ENCODE measurements around the gene CDKN3.
"Not testable (repeated sequence)": the region's sequence is repeated elsewhere in the genome, so short reads cannot be mapped to it uniquely, and the experiment has no call there.

The CDKN3 gene

DNA sequence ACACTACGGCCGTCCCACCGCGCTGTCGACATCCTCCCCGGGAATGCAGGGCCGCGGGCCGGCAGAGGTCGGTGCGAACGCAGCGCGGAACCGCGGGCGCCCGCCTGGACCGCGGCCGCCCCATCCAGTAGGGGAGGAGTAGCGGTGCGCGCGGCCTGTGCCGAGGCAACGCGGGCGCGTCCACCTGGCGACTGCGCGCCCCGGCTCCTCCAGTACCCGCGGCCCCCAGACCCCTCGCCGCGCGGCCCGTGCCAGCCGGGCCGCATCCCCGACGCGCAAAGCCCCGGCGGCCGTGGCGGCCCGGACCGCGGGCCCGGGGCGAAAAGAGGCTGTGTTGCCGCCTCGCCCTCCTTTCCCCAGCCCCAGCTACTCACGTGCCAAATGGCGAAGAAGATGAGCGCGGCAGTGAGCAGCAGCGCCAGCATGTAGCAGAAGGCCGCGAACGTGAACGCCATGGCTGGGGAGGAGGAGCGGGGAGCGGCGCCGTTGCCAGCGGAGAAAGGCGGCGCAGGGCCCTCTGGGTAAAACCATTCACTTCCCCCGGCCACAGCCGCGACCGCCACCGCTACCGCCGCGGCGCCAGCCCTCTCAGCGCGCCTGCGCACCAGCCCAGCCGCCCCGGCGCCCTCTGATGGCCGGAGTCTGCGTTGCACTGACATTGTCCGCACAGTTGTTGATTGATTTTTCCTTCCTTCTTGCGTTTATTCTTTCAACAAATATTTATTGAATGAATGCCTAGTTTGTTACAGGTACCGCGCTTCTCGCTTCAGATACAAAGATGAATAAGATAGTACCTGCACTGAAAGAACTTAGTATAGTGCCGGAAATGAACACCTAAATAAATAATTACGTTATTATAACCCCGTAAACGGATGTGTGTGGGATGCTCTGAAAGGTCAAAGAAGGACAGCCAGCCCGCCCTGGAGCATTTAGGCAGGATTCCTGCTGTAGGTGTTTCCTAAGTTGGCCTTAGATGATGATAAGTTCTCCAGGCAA, 44.4 kb downstream of the CDKN3 start, which contains the start of gene CNIH1:
Gene CNIH1 (minus strand): TSS at position 502 of the 996 bp plus-strand sequence. CDS start 47 bp downstream, at position 455.
- TF ChIP-seq, protein P1, sequence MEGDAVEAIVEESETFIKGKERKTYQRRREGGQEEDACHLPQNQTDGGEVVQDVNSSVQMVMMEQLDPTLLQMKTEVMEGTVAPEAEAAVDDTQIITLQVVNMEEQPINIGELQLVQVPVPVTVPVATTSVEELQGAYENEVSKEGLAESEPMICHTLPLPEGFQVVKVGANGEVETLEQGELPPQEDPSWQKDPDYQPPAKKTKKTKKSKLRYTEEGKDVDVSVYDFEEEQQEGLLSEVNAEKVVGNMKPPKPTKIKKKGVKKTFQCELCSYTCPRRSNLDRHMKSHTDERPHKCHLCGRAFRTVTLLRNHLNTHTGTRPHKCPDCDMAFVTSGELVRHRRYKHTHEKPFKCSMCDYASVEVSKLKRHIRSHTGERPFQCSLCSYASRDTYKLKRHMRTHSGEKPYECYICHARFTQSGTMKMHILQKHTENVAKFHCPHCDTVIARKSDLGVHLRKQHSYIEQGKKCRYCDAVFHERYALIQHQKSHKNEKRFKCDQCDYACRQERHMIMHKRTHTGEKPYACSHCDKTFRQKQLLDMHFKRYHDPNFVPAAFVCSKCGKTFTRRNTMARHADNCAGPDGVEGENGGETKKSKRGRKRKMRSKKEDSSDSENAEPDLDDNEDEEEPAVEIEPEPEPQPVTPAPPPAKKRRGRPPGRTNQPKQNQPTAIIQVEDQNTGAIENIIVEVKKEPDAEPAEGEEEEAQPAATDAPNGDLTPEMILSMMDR (IDR thresholded peaks at IDR 0.05): peak; percentile 93 to 96
- peak within 1 kb of the TSS; percentile 76 to 91 for H3K27ac ChIP-seq
- peak; percentile 90 to 95 for DNase-seq
- no peaks in the 10 kb centered on the region for H3K36me3 ChIP-seq
- intact Hi-C loops (cut with DNase I; ENCODE audit: low total_unique reads): loop anchor here (2.0 kb wide), 2 partner anchors 44 to 68 kb away; partner anchors contain the start of genes CDKN3 and CGRRF1
- no peaks in the 10 kb centered on the region for H3K9me3 ChIP-seq
- no peaks in the 10 kb centered on the region for H3K27me3 ChIP-seq
- H3K4me3 ChIP-seq: peak within 1 kb of the TSS; percentile 70 to 75
- H3K4me1 ChIP-seq: peaks cover 0 to 24% (median 14%) of the 10 kb centered on the region in 4 donors

DNA sequence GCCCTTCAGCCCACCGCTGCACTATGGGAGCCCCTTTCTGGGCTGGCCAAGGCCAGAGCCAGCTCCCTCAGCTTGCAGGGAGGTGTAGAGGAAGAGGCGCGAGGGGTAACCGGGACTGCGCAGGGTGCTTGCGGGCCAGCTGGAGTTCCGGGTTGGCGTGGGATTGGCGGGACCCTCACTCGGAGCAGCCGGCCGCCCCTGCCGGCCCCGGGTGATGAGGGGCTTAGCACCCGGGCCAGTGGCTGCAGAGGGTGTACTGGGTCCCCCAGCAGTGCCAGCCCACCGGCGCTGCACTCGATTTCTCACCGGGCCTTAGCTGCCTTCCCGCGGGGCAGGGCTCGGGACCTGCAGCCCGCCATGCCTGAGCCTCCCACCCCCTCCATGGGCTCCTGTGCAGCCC, 46.2 kb downstream of the CDKN3 start:
- DNase-seq; intact Hi-C loops (cut with DNase I; ENCODE audit: low total_unique reads): not testable (repeated sequence)

DNA sequence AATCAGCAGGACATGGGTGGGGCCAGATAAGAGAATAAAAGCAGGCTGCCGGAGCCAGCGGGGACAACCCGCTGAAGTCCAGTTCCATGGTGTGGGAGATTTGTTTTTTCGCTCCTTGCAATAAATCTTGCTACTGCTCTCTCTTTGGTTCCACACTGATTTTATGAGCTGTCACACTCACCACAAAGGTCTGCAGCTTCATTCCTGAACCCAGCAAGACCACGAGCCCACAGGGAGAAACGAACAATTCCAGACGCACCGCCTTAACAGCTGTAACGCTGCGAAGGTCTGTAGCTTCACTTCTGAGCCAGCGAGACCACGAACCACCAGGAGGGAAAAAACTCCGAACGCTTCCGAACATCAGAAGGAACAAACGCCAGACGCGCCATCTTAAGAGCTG, 47.2 kb downstream of the CDKN3 start:
- intact Hi-C loops (cut with DNase I; ENCODE audit: low total_unique reads): no loop called here
- no peaks in the 10 kb centered on the region for H3K27me3 ChIP-seq
- H3K36me3 ChIP-seq: no peaks in the 10 kb centered on the region
- H3K4me3 ChIP-seq: no peak overlapping the region
- H3K4me1 ChIP-seq: peaks cover 0 to 24% (median 11%) of the 10 kb centered on the region in 4 donors
- no peak for DNase-seq
- TF ChIP-seq, protein P1 (IDR thresholded peaks at IDR 0.05): no peak
- no peaks in the 10 kb centered on the region for H3K9me3 ChIP-seq
- H3K27ac ChIP-seq: no peak overlapping the region

More for the DNA sequence above, 46.2 kb downstream of the CDKN3 start:
- not testable (repeated sequence) for H3K9me3 ChIP-seq, H3K27ac ChIP-seq, H3K27me3 ChIP-seq, H3K4me3 ChIP-seq, H3K36me3 ChIP-seq
- peaks cover 0 to 24% (median 11%) of the 10 kb centered on the region in 4 donors for H3K4me1 ChIP-seq

DNA sequence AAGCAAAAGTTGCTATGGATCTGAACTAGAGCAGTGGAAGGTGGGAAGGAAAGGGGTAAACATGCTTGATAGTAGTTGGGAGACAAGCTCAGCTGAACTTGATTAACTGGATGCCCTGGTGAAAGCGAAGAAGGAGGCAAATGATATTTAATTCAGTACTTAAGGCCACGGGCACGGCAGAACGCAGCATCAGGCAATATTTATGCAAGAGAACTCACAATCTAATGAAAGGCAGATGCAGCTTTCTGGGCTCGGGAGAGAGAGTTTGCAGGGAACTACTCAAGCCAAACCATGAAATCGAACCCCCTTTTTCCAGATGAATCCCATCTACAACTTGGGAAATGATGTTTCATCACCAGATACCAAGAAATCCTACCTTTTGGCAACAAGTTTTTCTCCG, 47.9 kb downstream of the CDKN3 start:
- no peak for DNase-seq
- H3K4me1 ChIP-seq: peaks cover 0 to 17% (median 7%) of the 10 kb centered on the region in 4 donors
- H3K9me3 ChIP-seq: no peaks in the 10 kb centered on the region
- H3K4me3 ChIP-seq: no peak overlapping the region
- H3K27ac ChIP-seq: no peak overlapping the region
- TF ChIP-seq, protein P1 (IDR thresholded peaks at IDR 0.05): no peak
- H3K36me3 ChIP-seq: no peaks in the 10 kb centered on the region
- intact Hi-C loops (cut with DNase I; ENCODE audit: low total_unique reads): no loop called here
- H3K27me3 ChIP-seq: no peaks in the 10 kb centered on the region

DNA sequence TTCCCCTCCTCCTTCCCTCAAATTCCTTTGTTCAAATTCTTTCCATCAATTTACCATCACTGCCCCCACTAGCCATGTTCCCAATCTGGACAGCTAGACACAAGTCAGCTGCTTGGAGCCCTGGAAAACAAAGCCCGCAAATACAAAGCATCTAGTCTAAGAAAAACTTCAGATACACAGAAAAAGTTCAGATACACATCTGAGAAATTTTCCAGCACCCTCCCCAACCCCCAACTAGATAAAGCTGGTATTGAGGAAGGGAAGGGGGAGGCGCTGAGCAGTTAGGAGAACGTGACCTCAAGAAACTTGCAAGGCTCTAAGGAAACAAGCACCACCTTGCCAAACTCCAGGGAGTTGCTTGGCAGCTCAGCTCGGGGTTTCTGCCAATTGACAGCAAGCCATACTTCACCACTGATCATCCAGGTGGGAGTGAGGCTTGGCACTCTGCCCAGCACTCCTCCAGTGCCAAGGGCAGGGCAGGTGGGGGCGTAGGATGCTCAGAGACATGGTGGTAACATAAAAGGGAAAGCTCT, 49.4 kb downstream of the CDKN3 start:
- Histone ChIP-seq H3K4me1 (peaks cover 0 to 10% (median 1%) of the 10 kb centered on the region in 4 donors), H3K9me3 (no peaks in the 10 kb centered on the region), H3K36me3 (no peaks in the 10 kb centered on the region), H3K27ac (no peak overlapping the region), H3K4me3 (no peak overlapping the region), H3K27me3 (no peaks in the 10 kb centered on the region)
- DNase-seq: no peak
- intact Hi-C loops (cut with DNase I; ENCODE audit: low total_unique reads): no loop called here
- TF ChIP-seq, protein P1 (IDR thresholded peaks at IDR 0.05): no peak

DNA sequence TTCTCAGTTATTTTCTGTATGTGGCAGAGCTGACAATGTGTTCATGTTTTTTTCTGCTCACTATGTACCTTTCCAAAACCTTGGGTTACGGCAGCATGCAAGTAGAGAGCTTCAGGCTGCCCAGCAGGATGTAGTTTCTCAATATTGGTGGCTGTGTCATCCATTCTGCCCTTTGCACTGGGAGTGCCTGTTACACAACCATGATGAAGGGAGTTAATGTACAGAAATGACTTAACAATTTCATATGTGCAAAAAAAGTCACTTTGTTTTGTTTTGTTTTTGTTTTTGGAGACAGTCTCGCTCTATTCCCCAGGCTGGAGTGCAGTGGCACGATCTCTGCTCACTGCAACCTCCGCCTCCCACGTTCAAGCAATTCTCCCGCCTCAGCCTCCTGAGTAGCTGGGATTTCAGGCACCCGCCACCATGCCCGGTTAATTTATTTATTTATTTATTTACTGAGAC, 50.5 kb downstream of the CDKN3 start:
- Histone ChIP-seq H3K27me3 (no peaks in the 10 kb centered on the region), H3K4me3 (no peak overlapping the region), H3K36me3 (no peaks in the 10 kb centered on the region), H3K4me1 (peaks cover 0 to 1% (median 0%) of the 10 kb centered on the region in 4 donors), H3K27ac (no peak overlapping the region), H3K9me3 (no peaks in the 10 kb centered on the region)
- intact Hi-C loops (cut with DNase I; ENCODE audit: low total_unique reads): no loop called here
- DNase-seq: no peak
- TF ChIP-seq, protein P1 (IDR thresholded peaks at IDR 0.05): no peak
